Measurements from ENCODE around the gene AFF3. TPM values are rescaled to one million over a fixed set of nuclear protein-coding genes. Genes with fewer than 3 reads are reported as not detected.

AFF3 gene
- total RNA-seq, 6 experiments from 2014 or later, result 1.3 to 7.3 (median 6.4) TPM

GRCh38 chr2:100185516-100185915, 43.1 kb upstream of the AFF3 start:
- intact Hi-C loops (cut with DNase I), result no loop called here
- no peaks in the 10 kb centered on the region for H3K9me3 ChIP-seq
- DNase-seq (no peak), ATAC-seq (no peak)
- H3K36me3 ChIP-seq, result no peaks in the 10 kb centered on the region
- H3K27ac ChIP-seq, result no peak overlapping the region
- H3K4me1 ChIP-seq, result no peaks in the 10 kb centered on the region
- H3K4me3 ChIP-seq, result no peak overlapping the region
- 73% methylated on average over 4 of the region's 5 CpGs for WGBS (ENCODE audit: insufficient coverage, low coverage, low lambda C conversion rate, missing lambda C conversion rate)
- H3K27me3 ChIP-seq, result no peaks in the 10 kb centered on the region
- TF ChIP-seq POLR2A (IDR thresholded peaks at IDR 0.05) (no peak), CTCF (IDR thresholded peaks at IDR 0.05) (no peak)

GRCh38 chr2:100185105-100185504, 42.7 kb upstream of the AFF3 start:
- WGBS (ENCODE audit: insufficient coverage, low coverage, low lambda C conversion rate, missing lambda C conversion rate), result 82% methylated on average over 3 of the region's 3 CpGs

GRCh38 chr2:100184055-100184737, 41.8 kb upstream of the AFF3 start:
- TF ChIP-seq CTCF (IDR thresholded peaks at IDR 0.05) (no peak), POLR2A (IDR thresholded peaks at IDR 0.05) (no peak)
- no peaks in the 10 kb centered on the region for H3K36me3 ChIP-seq
- no peaks in the 10 kb centered on the region for H3K27me3 ChIP-seq
- H3K27ac ChIP-seq, result no peak overlapping the region
- intact Hi-C loops (cut with DNase I), result no loop called here
- WGBS (ENCODE audit: insufficient coverage, low coverage, low lambda C conversion rate, missing lambda C conversion rate), result 76% methylated on average over 4 of the region's 4 CpGs
- no peaks in the 10 kb centered on the region for H3K9me3 ChIP-seq
- DNase-seq, result no peak
- ATAC-seq, result no peak
- H3K4me1 ChIP-seq, result no peaks in the 10 kb centered on the region
- no peak overlapping the region for H3K4me3 ChIP-seq

More at GRCh38 chr2:100185105-100185504, 42.7 kb upstream of the AFF3 start:
- ATAC-seq (no peak), DNase-seq (no peak)
- H3K4me3 ChIP-seq, result no peak overlapping the region
- no peaks in the 10 kb centered on the region for H3K9me3 ChIP-seq
- intact Hi-C loops (cut with DNase I), result no loop called here
- no peak overlapping the region for H3K27ac ChIP-seq
- no peak for TF ChIP-seq CTCF (IDR thresholded peaks at IDR 0.05)
- no peak for TF ChIP-seq POLR2A (IDR thresholded peaks at IDR 0.05)
- H3K36me3 ChIP-seq, result no peaks in the 10 kb centered on the region
- H3K27me3 ChIP-seq, result no peaks in the 10 kb centered on the region
- no peaks in the 10 kb centered on the region for H3K4me1 ChIP-seq

GRCh38 chr2:100182494-100183361, 40.3 kb upstream of the AFF3 start:
- Histone ChIP-seq H3K4me3 (no peak overlapping the region), H3K4me1 (no peaks in the 10 kb centered on the region), H3K36me3 (no peaks in the 10 kb centered on the region), H3K9me3 (no peaks in the 10 kb centered on the region), H3K27me3 (no peaks in the 10 kb centered on the region), H3K27ac (no peak overlapping the region)
- 59% methylated on average over 8 of the region's 21 CpGs for WGBS (ENCODE audit: insufficient coverage, low coverage, low lambda C conversion rate, missing lambda C conversion rate)
- ATAC-seq (no peak), DNase-seq (no peak)
- intact Hi-C loops (cut with DNase I), result no loop called here
- TF ChIP-seq CTCF (IDR thresholded peaks at IDR 0.05) (no peak), POLR2A (IDR thresholded peaks at IDR 0.05) (no peak)

All from right lobe of liver (tissue), 6 donors.